SK-N-SH treated with all-trans-retinoic acid at 6 μM for 48 hours (cell line): Measurements from ENCODE around the gene CD99.
"Not testable (repeated sequence)": the region's sequence is repeated elsewhere in the genome, so short reads cannot be mapped to it uniquely, and the experiment has no call there.

Source experiments
- BACH2 ChIP-seq: fragments of 250-450 bp; sonication (Bioruptor Pico); IDR thresholded peaks from 2 replicates; pipeline ENCODE4 v1.9.0; 2021; ENCODE audit warnings: mild to moderate bottlenecking, borderline replicate concordance
- ESRRG ChIP-seq: fragments of 250-450 bp; sonication (Bioruptor Pico); IDR thresholded peaks from 2 replicates; pipeline ENCODE4 v1.6.1; 2021; ENCODE audit warnings: mild to moderate bottlenecking
- PATZ1 ChIP-seq: fragments of 250-450 bp; sonication (Bioruptor Pico); IDR thresholded peaks from 2 replicates; pipeline ENCODE4 v1.8.0; 2020; ENCODE audit warnings: mild to moderate bottlenecking, moderate library complexity, borderline replicate concordance
- POU6F1 ChIP-seq: fragments of 250-450 bp; sonication (Bioruptor Pico); IDR thresholded peaks from 2 replicates; pipeline ENCODE4 v1.8.0; 2021; ENCODE audit warnings: low read depth, mild to moderate bottlenecking, moderate library complexity, borderline replicate concordance
- TOX ChIP-seq: fragments of 250-450 bp; sonication (Bioruptor Pico); IDR thresholded peaks from 2 replicates; pipeline ENCODE4 v1.8.0; 2021; ENCODE audit warnings: mild to moderate bottlenecking, moderate library complexity, borderline replicate concordance
- ZC3H10 ChIP-seq: fragments of 250-450 bp; sonication (Bioruptor Pico); IDR thresholded peaks from 2 replicates; pipeline ENCODE4 v1.5.1; 2021; ENCODE audit warnings: mild to moderate bottlenecking, moderate library complexity

- TF ChIP-seq ZC3H10 (CRISPR knock-in tag); PATZ1 (CRISPR knock-in tag); ESRRG; BACH2 (CRISPR knock-in tag); TOX (CRISPR knock-in tag); POU6F1 (CRISPR knock-in tag): not testable (repeated sequence)
Observed at GRCh38 chrX:2755163-2755715, 64.1 kb downstream of the CD99 start.
